ENCODE results near the gene ST6GALNAC6.
"Not testable (repeated sequence)": the region's sequence is repeated elsewhere in the genome, so short reads cannot be mapped to it uniquely, and the experiment has no call there.

ST6GALNAC6 gene

GRCh38 chr9:127848756-127849504, 50.5 kb downstream of the ST6GALNAC6 start:
- CTCF ChIA-PET: no interaction called here
- DNase-seq (ENCODE audit: extremely low spot score): no peak
- POLR2A ChIA-PET: no interaction called here
- TF ChIP-seq ZNF384 (IDR thresholded peaks at IDR 0.05) (no peak), L3MBTL2 (conservative IDR thresholded peaks at IDR 0.05) (no peak), ARNT (IDR thresholded peaks at IDR 0.05) (no peak), FOXK2 (IDR thresholded peaks at IDR 0.05) (no peak), FOXM1 (IDR thresholded peaks at IDR 0.05; ENCODE audit: borderline replicate concordance) (no peak), ELF4 (IDR thresholded peaks at IDR 0.05) (no peak), SP1 (IDR thresholded peaks at IDR 0.05) (no peak), TARDBP (IDR thresholded peaks at IDR 0.05) (no peak), PKNOX1 (IDR thresholded peaks at IDR 0.05) (no peak), LEF1 (IDR thresholded peaks at IDR 0.05; ENCODE audit: borderline replicate concordance) (no peak)

GRCh38 chr9:127847833-127848755, 51.3 kb downstream of the ST6GALNAC6 start:
- TF ChIP-seq CTBP1 (IDR thresholded peaks at IDR 0.05; ENCODE audit: borderline replicate concordance) (no peak), FOXK2 (IDR thresholded peaks at IDR 0.05) (no peak), HDGF (IDR thresholded peaks at IDR 0.05; ENCODE audit: borderline replicate concordance) (no peak)
- no peak for DNase-seq (ENCODE audit: extremely low spot score)
- CTCF ChIA-PET: no interaction called here
- POLR2A ChIA-PET: no interaction called here

- ChIA-PET POLR2A (no interaction called here), CTCF (no interaction called here)
- DNase-seq (ENCODE audit: extremely low spot score): no peak
- TF ChIP-seq ARNT (IDR thresholded peaks at IDR 0.05) (no peak), FOXK2 (IDR thresholded peaks at IDR 0.05) (no peak), PKNOX1 (IDR thresholded peaks at IDR 0.05) (no peak), CTBP1 (IDR thresholded peaks at IDR 0.05; ENCODE audit: borderline replicate concordance) (no peak), ZNF384 (IDR thresholded peaks at IDR 0.05) (no peak), L3MBTL2 (conservative IDR thresholded peaks at IDR 0.05) (no peak), FOXA1 (IDR thresholded peaks at IDR 0.05) (no peak), ELF4 (IDR thresholded peaks at IDR 0.05) (no peak), TARDBP (IDR thresholded peaks at IDR 0.05) (no peak)
Observed at GRCh38 chr9:127847178-127847510, 52.3 kb downstream of the ST6GALNAC6 start.

GRCh38 chr9:127846443-127847177, 52.8 kb downstream of the ST6GALNAC6 start:
- DNase-seq (ENCODE audit: extremely low spot score): no peak
- TF ChIP-seq TARDBP (IDR thresholded peaks at IDR 0.05) (no peak), ELF4 (IDR thresholded peaks at IDR 0.05) (no peak), ZNF384 (IDR thresholded peaks at IDR 0.05) (no peak), SP1 (IDR thresholded peaks at IDR 0.05) (no peak), HDGF (IDR thresholded peaks at IDR 0.05; ENCODE audit: borderline replicate concordance) (no peak), FOXA1 (IDR thresholded peaks at IDR 0.05) (no peak), FOXM1 (IDR thresholded peaks at IDR 0.05; ENCODE audit: borderline replicate concordance) (no peak), L3MBTL2 (conservative IDR thresholded peaks at IDR 0.05) (no peak), LEF1 (IDR thresholded peaks at IDR 0.05; ENCODE audit: borderline replicate concordance) (no peak)
- CTCF ChIA-PET: no interaction called here
- POLR2A ChIA-PET: no interaction called here

- CTCF ChIA-PET; DNase-seq (ENCODE audit: extremely low spot score); POLR2A ChIA-PET: not testable (repeated sequence)
Observed at GRCh38 chr9:127845619-127846018, 53.8 kb downstream of the ST6GALNAC6 start.

- no peak for DNase-seq (ENCODE audit: extremely low spot score)
- ChIA-PET POLR2A (no interaction called here), CTCF (interaction anchor here (1.2 kb wide), 1 partner anchor 110 kb away, joined by 3 read pairs; the partner anchor contains the start of gene TOR2A)
- TF ChIP-seq FOXA1 (IDR thresholded peaks at IDR 0.05) (no peak), ZNF384 (IDR thresholded peaks at IDR 0.05) (no peak), L3MBTL2 (conservative IDR thresholded peaks at IDR 0.05) (no peak), FOXM1 (IDR thresholded peaks at IDR 0.05; ENCODE audit: borderline replicate concordance) (no peak)
Observed at GRCh38 chr9:127844821-127845359, 54.5 kb downstream of the ST6GALNAC6 start.

- ChIA-PET POLR2A (interaction anchor here (1.1 kb wide), 1 partner anchor 126 kb away, joined by 3 read pairs; no protein-coding TSS in a partner anchor), CTCF (no interaction called here)
- TF ChIP-seq BHLHE40 (IDR thresholded peaks at IDR 0.05; ENCODE audit: borderline replicate concordance) (no peak), NFRKB (IDR thresholded peaks at IDR 0.05) (no peak), ZNF384 (IDR thresholded peaks at IDR 0.05) (no peak), CTBP1 (IDR thresholded peaks at IDR 0.05; ENCODE audit: borderline replicate concordance) (no peak), FOXA1 (IDR thresholded peaks at IDR 0.05) (no peak), L3MBTL2 (conservative IDR thresholded peaks at IDR 0.05) (no peak), HDGF (IDR thresholded peaks at IDR 0.05; ENCODE audit: borderline replicate concordance) (no peak), ARNT (IDR thresholded peaks at IDR 0.05) (no peak), TARDBP (IDR thresholded peaks at IDR 0.05) (no peak), PKNOX1 (IDR thresholded peaks at IDR 0.05) (no peak), ELF4 (IDR thresholded peaks at IDR 0.05) (no peak), FOXK2 (IDR thresholded peaks at IDR 0.05) (no peak), SP1 (IDR thresholded peaks at IDR 0.05) (no peak), FOXM1 (IDR thresholded peaks at IDR 0.05; ENCODE audit: borderline replicate concordance) (no peak), LEF1 (IDR thresholded peaks at IDR 0.05; ENCODE audit: borderline replicate concordance) (no peak), SUZ12 (IDR thresholded peaks at IDR 0.05) (no peak)
- no peak for DNase-seq (ENCODE audit: extremely low spot score)
Observed at GRCh38 chr9:127841087-127841835, 58.1 kb downstream of the ST6GALNAC6 start.
